Daoy (cell line): ENCODE results near the gene KSR1. TPM values are rescaled to one million over a fixed set of nuclear protein-coding genes. Genes with fewer than 3 reads are reported as not detected.
A peak's percentile ranks its signal among the peaks of the same experiment; 100 is the strongest.
"Not testable (repeated sequence)": the region's sequence is repeated elsewhere in the genome, so short reads cannot be mapped to it uniquely, and the experiment has no call there.

ENCODE experiments used
- DNase-seq: peaks from one replicate; pipeline ENCODE4 v3.0.0-alpha.2; 2015; ENCODE audit warnings: low read depth
- total RNA-seq: library from RNA; depleted of rRNA; stranded (reverse); fragments of >200 nt; shearing (Covaris generic); gene quantifications from 2 replicates; pipeline ENCODE4 v1.2.3, GENCODE V29; 2014; rRNA removed

KSR1 gene
- 55.3 and 59.5 TPM in 2 replicates for total RNA-seq

DNA sequence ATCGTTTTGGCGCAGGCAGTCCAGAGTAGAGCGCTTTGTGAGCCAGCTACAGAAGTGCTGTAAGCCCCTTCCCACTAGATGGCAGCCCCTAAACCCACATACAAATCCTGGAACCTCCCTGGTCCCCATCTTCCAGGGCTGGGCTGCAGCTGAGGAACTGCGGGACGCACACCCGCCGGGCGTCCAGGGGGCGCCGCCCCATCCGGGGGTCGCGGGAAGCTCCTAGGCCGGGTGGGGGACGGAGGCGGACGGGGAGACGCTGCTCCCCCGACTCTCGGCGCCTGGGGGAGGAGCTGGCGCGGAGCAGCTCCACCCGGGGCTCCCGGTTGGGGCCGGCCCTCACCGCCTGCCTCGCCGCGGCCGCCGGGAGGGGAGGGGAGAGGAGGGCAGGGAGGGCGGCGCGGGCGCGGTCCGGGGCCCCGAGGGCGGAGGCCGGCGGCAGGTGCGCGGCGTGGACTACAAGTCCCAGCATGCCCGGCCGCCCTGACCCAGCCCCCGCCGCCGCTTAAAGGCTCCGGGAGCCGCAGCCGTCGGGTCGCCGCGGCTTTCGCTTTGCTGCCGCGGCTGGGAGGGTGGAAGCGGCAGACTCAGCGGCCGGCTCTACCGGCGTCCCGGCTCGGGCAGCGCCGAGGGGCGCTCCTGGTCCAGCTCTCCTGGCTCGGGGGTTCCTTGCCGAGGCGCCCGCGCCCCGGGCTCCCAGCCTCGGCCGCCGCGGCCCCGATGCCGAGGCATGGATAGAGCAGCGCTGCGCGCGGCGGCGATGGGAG, at the start of gene KSR1:
KSR1 (plus strand) TSS at position 535 of the 767 bp plus-strand sequence; CDS start at position 731, 196 bp downstream.
- DNase-seq: peak; percentile 91

DNA sequence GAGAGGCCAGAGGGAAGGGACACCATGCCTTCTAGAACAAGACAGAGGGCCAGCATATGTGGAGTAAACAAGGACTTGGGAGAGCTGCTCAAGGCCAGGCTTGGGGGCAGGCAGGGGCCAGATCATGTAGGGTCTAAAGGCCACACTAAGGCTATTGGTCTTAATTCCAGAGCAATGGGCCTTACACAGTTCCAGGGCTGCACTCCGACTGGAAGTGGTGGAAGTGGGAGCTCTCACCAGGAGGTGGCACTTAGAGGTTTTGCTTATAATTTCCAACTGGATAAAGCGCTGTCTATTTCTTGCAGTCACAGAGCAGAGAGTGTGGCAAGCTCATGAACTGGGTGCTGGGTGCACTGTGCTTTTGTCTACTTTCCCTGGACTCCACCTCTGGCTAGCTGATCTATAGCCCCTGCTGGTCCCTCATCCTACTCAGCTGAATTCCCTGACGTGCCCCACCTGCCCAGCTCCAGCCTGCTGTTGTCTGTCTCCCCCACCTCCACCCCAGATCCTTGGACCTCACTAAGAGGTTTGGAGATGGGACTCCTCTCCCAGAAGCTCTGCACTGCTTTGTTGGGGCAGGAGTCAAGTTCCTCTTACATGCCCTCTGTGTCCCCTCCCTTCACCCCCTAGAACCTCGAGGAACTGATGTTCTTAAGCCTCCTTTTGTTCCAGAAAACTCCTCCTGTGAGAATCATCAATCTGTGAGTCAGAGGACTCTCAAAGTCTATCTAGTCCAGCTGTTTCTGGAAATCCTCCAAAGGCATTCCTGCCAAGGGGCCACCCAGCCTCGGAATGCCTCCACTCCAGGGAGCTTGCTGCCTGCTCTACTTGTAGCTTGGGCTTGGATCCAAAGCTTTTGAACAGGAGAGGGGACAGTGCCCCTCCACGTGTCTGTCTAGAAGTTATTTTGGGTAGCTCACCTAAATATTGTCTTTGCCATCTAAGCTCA, 48.1 kb upstream of the KSR1 start:
- DNase-seq: peak; percentile 76

DNA sequence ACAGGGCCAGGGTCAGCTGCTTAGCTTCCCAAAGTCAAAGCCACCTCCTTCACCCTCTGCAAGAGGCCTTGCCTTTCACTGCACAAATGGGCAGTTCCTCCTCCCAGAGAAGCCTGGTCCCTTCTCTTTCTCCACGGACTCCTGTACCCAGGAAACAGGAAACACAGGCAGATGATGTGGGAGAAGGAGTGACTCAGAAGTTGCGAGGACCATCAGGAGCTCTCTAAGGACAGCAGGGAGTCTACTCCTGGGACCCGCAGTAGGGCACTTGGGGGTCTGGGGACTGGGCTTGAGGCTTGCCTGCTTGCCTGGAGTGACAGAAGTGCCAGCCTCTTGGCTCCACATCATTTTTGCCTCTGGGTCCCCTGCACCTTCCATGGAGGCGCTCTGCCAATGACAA, 47.4 kb upstream of the KSR1 start:
- peak; percentile 58 for DNase-seq

DNA sequence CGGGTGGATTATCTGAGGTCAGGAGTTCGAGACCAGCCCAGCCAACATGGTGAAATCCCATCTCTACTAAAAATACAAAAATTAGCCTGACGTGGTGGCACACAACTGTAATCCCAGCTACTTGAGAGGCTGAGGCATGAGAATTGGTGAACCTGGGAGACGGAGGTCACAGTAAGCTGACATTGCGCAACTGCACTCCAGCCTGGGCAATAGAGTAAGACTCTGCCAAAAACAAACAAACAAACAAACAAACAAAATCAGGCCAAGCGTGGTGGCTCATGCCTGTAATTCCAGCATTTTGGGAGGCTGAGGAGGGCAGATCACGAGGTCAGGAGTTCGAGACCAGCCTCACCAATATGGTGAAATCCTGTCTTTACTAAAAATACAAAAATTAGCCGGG, 44.1 kb upstream of the KSR1 start:
- not testable (repeated sequence) for DNase-seq

DNA sequence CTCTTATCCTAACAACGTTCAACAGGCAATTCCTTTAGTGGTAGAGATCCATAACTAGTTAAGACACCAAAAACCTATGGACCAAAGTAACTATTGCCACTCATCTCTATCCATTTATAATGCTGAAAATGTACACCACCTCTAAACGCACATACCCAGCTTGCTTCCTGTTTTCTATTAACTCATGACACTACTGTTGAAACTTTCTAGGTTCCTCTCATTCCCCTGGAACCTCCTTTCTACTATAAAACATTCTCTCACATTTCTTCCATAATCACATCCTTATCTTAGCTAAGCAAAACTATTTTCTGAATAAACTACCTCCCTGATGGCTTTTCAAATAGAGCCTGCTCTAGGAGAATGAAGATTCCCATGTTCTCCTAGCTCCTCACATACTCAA, 42.9 kb upstream of the KSR1 start:
- no peak for DNase-seq

DNA sequence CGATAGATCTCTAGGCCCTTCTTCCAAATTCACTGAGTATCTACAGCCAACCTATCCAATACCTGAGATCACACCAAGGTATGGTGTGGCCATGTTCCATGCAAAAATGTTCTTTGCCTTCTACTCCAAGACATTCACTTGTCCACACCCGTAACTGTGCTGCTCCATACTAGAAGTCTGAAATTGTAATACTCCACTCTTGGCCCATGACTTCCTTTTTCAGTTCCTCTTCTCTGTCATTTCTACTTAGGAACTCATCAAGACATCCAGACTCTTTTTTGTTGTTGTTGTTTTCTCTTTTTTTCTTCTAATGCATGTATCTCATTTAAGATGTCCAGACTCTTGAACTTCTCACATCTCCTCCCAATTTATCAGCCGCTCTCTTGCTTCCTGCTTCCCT, 42.5 kb upstream of the KSR1 start:
- no peak for DNase-seq

DNA sequence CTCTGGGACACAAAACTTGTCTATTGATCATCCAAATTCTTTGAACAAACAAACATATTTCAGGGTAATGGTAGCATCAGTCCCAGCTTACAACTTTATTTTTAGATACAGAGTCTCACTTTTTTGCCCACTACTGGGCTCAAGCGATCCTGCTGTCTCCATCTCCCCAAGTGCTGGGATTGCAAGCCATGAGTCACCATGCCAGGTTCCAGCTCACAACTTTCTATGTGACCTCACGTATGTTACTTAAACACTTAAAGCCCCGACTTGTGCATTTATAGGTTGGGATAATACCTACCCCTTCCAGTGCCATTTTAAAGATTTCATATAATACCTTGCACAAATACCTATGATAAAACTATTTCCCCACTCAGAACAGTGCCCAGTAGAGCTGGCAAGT, 42.0 kb upstream of the KSR1 start:
- DNase-seq: peak; percentile 43

DNA sequence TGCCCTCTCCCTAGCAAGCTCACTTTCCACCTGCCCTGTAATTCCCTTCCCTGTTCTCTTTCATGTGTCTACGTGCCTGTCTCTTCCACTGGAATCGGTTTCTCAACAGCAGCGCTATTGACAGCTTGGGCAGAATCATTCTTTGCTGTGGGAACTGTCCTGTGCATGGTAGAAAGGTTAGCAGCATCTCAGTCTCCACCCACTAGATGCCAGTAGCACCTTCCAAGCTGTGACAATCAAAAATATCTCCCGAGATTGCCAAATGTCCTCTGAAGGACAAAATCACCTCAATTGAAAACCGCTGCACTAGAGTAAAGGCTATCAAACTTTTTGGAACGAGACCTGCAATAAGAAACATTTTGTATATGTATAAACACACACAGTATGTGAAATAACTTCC, 41.6 kb upstream of the KSR1 start:
- no peak for DNase-seq

DNA sequence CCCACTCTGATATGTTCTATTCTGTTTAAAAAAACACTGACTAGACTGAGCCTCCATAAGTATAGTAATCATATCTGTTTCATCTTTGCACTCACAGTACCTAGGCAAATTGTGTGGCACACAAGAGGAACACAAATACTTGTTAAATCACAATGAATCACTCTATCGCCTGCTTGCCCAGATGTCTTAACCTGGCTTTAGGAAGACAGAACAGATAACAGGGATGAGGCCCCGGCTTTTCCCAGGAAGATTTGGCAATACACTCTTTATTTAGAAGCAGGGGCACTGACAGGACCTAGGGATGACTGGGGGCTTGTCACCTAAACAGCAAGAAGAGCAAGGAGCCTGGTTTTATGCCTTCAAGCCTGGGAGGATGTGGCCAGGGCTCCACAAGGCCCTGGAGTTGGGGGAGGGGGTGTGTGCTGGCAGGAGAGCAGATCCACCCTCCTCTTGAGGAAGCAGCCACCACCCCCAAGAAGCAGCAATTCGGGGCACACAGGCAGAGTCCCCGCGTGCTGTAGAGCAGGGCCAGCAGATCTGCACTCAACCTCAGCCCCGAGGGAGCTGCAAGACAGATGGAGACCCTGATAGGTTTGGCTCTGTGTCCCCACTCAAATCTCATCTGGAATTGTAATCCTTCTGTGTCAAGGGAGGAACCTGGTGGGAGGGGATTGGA, 41.0 kb upstream of the KSR1 start:
- no peak for DNase-seq

DNA sequence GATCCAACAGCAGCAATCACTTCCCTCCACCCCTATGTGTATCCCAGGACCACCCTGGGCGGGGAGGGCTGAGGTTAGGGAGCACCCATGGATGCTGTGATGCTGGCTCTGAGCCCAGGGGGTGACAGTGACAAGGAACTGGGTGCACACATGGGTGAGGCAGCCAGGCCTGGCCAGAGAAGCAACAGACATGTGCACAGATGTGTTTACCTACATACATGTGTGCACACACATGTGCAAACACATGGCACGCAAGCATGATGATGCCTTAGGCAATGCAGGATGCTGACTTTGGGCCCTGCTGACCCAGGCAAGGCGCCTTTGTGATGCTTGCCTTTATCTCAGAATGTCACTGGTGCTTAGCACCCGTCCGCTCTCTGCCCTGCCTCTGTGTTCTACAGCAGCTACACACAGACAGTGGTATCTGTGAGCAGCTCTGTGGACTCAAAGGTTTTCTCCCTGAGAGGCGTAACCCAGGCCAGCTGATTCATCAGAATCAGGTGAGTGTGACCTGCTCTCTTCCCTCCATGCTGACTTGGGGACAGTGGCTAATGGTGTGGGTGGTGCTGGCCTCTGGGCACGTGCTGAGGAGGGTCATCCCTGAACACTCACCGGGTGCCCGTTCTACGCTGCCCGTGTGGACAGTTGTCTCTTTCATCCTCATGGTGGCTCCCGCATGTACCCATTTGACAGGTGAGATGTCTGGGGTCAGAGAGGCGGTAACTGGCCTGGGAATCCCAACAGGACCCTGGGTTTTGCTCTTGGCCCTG, 38.5 kb upstream of the KSR1 start:
- no peak for DNase-seq

DNA sequence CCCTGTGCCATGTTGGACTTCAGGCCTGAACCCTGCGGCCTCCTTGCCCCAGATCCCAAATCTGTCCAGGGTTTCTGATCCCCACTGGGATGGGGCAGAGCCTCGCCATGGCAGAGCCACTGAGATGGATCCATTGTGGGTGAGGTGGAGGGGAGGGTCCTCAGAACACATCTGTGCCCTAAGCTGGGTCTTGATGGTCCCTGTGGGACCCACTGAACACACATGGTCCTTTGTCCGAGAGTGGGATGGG, 38.0 kb upstream of the KSR1 start:
- DNase-seq: no peak

DNA sequence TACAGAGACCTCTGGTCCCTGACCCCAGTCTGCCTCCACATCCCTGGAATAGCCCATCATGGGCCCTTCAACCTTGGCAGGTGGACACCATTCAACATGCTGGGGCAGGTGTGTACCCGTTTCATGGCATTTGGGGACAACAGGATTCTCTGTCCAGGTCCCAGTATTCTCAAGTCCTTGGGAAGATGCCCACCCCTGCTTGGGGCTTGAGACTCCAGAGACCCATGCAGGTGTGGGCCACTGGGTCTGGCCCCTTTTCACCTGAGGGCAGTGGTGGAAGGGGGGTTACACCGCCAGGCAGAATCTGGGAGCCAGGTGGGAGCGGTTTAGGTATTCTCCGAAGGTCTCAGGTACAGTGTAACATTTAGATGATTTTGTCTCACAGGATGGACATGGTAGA, 37.1 kb upstream of the KSR1 start:
- no peak for DNase-seq

DNA sequence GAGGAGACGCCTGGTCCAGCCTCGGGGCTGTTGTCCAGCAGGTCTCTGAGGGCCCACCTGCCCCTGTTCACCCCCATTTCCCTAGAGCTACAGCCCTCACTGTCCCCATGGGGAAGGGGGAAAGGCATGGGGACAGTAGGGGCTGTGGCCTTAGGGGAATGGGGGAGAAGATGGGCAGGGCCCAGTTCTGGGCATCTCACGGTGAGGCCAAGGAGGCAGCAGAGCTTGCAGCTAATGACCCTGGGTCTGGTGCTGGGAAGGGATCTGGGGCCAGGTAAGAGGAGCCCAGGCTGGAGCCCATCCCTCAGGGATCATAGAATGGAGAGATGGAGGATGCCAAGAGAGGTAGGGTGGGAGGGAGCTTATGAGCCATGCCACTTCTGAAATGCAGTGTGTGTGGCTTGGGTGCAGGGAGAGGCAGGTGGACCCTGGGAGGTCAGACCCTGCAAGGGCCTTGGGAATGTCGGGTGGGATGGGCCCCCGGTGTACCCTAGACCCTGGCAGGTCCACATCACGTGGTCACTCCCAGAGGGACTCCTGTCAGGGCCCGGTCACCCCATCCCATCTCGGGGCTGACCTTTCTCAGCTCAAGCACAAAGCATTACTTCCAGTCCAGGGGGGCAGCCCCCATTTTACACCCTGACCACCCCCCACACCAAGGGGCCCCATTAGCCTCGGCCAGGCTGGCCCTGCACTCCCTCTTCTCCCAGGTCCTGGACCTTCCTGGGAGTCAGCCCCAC, 35.9 kb upstream of the KSR1 start:
- DNase-seq: no peak

DNA sequence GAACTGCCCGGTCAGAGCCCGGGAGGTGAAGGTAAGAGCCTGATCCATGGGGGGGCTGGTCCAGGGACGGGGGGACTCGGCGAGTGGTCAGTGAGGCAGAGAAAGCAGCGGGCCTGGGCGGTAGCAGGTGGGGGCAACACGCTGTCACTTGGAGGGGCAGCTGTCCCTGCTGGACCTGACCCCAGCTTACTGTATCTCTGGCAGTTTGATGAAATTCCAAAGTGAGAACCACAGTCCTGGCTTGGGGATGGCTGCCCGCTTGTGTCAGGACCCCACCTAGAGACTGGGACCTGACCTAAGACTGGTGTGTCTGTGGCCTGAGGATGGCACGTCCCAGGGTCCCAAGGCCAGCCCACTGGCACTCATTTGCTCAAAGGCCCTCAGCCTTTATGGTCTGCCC, 35.1 kb upstream of the KSR1 start:
- DNase-seq: no peak

DNA sequence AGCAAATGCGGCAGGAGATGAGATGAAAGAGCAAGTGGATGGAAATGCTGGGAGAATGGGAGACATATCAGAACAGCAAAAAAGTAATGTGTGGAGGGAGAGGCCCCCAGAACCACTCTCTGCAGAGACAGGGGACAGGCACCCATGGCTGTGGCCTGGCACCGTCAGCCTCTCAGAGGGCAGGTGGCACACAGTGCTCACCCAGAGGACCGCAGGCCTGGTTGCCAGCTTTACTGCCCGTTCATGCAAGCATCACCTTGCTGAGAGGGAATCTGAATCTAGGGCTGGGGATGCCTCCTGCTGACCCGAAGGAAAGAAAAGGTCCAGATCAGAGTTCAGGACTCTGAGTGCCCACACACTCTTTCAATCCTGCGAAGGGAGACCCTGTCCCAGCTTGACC, 34.6 kb upstream of the KSR1 start:
- not testable (repeated sequence) for DNase-seq

DNA sequence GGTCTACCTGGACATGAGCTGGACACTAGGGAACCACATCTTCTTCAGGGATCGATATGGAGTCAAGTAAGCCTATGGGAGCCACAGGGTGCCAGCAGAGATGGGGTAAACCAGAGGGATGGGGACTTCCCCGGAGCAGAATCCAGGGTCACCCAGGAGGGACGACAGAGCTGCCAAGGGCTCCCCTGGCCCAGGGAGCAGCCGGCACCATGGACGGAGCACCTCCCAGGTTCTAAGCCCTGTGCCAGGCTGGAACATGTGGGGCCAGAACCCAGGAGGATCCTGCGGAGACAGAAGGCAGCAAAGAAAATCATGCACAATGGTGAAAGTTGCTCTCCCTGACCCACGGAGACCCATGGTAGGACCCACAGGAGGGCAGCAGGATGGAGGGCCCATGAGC, 33.6 kb upstream of the KSR1 start:
- no peak for DNase-seq

DNA sequence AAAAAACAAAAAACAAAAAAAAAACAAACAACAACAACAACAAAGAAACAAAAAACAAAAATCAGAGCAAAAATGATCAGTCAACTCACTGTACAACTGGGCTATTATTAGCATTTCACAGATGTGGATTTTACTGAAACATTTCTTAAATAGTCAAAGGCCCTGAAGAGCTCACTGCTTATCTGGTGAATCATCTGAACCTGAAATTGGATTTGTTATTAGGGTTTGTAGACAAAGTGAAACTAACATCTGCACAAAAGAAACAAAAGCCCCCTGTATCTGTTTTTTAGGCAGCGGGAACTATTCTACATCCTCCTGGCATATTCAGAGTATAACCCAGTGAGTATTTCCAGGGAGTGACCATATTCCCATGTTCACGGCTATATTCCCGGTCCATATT, 32.6 kb upstream of the KSR1 start:
- no peak for DNase-seq

DNA sequence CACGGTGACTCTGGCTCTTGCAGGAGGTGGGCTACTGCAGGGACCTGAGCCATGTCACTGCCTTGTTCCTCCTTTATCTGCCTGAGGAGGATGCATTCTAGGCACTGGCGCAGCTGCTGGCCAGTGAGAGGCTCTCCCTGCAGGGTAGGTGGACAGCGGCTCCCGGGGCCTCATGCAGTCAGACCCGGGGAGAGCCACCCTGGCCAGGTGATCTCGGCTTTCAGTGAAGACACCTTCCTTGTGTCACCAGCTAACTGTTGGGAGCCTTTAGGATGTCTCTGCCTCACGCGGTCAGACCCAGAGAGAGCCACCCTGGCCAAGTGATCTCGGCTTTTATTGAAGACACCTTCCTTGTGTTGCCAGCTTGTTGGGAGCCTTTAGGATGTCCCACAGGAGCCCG, 31.7 kb upstream of the KSR1 start:
- no peak for DNase-seq

DNA sequence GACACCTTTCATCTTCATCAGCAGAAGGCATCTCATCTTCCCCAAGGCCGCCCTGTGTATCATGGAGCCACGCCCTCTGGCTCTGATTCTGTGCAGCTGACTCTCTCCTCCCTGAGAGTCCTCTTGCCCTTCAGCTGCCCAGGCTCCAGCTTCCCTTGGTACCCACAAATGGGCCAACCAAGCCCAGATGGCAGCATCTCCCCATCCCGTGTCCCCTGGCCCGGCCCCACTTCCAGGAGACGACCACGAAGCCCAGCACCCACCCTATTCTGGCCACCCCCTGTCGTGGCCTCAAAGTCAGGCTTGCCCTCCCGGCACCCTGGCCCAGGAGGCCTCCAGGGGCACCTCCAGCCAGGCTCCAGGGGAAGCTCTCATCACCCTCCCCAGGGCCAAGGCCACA, 31.3 kb upstream of the KSR1 start:
- no peak for DNase-seq

DNA sequence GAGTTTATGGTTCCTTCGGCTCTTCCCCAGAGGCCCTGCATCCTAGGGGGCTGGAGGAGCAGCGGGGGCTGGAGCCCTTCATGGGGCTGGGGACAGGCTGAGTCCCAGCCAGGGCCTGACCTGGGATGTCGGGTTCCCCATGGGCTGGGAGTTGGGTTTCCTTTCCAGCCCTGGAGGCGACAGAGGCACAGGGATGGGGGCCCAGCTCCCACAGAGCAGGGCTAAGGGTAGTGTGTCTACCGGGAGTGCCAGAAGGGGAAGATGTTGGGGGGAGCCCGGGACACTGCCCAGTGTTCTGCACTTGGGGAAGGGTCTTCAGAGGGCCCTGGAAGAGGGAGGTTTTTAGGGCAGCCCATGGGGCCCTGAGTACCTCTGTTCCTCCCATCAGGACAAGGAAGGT, 30.7 kb upstream of the KSR1 start:
- not testable (repeated sequence) for DNase-seq

DNA sequence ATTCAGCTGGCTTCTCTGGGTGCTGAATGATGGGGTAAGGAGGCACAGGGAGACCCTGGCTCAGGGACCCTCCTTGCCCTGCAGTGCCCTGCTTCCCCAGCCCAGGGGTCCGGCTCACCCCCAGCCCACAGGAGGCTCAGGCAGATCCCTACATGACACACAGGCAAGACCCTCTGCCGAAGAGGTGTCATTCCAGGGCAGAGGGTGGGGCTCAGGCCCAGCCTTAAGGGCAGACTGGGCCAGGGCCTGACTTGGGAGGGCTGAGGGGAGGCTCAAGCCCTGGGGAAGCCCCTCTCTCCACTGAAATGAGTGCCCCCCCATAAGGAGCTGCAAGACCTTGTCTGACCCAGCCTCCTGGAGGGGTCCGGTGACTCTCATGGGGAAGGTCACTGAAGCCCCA, 30.3 kb upstream of the KSR1 start:
- DNase-seq: no peak
